ENCODE measurements around the gene CDCP2.
A peak's percentile ranks its signal among the peaks of the same experiment; 100 is the strongest.

CDCP2 gene

GRCh38 chr1:54136269-54136896 is 16.4 kb downstream of the CDCP2 start:
- DNase-seq = peak; percentile 4

- DNase-seq = peak; percentile 14
Measured at GRCh38 chr1:54135436-54136120, 17.2 kb downstream of the CDCP2 start.

GRCh38 chr1:54134295-54134694 is 18.5 kb downstream of the CDCP2 start:
- peak; percentile 2 for DNase-seq

- DNase-seq = no peak
Measured at GRCh38 chr1:54132495-54132894, 20.3 kb downstream of the CDCP2 start.

GRCh38 chr1:54131419-54131818 is 21.4 kb downstream of the CDCP2 start:
- no peak for DNase-seq

GRCh38 chr1:54129858-54130257 is 22.9 kb downstream of the CDCP2 start:
- no peak for DNase-seq

GRCh38 chr1:54127594-54128300 is 25.1 kb downstream of the CDCP2 start:
- peak; percentile 8 for DNase-seq

GRCh38 chr1:54126271-54126815 is 26.5 kb downstream of the CDCP2 start:
- DNase-seq = no peak

- no peak for DNase-seq
Measured at GRCh38 chr1:54125386-54126070, 27.3 kb downstream of the CDCP2 start.

- no peak for DNase-seq
Measured at GRCh38 chr1:54124906-54125305, 27.9 kb downstream of the CDCP2 start.

GRCh38 chr1:54124472-54124871 is 28.3 kb downstream of the CDCP2 start:
- DNase-seq = no peak

GRCh38 chr1:54122992-54123391 is 29.8 kb downstream of the CDCP2 start:
- no peak for DNase-seq

GRCh38 chr1:54122135-54122751 is 30.6 kb downstream of the CDCP2 start:
- DNase-seq = no peak

- peak; percentile 86 for DNase-seq
Measured at GRCh38 chr1:54121482-54122134, 31.2 kb downstream of the CDCP2 start.

GRCh38 chr1:54120698-54121481 is 31.9 kb downstream of the CDCP2 start:
- DNase-seq = no peak

GRCh38 chr1:54120018-54120697 is 32.6 kb downstream of the CDCP2 start:
- DNase-seq = no peak

- no peak for DNase-seq
Measured at GRCh38 chr1:54118704-54119103, 34.1 kb downstream of the CDCP2 start.

GRCh38 chr1:54117815-54118563 is 34.8 kb downstream of the CDCP2 start:
- no peak for DNase-seq

- DNase-seq = no peak
Measured at GRCh38 chr1:54115520-54115919, 37.3 kb downstream of the CDCP2 start.

GRCh38 chr1:54114955-54115354 is 37.8 kb downstream of the CDCP2 start:
- DNase-seq = no peak
